ENCODE results near the gene STAT5B.

- TF ChIP-seq POLR2A (IDR thresholded peaks at IDR 0.05) (no peak), CTCF (IDR thresholded peaks at IDR 0.05) (no peak)
Observed at GRCh38 chr17:42252597-42253550, 23.3 kb downstream of the STAT5B start.
